ENCODE measurements around the gene ANKK1. TPM values are rescaled to one million over a fixed set of nuclear protein-coding genes. Genes with fewer than 3 reads are reported as not detected.

ANKK1 gene
- total and polyA plus RNA-seq, 2 of the 8 experiments (the other 6 are each of a cell fraction or from before 2014, with no cell fraction given) = 0.11 TPM; not detected in 1

DNA sequence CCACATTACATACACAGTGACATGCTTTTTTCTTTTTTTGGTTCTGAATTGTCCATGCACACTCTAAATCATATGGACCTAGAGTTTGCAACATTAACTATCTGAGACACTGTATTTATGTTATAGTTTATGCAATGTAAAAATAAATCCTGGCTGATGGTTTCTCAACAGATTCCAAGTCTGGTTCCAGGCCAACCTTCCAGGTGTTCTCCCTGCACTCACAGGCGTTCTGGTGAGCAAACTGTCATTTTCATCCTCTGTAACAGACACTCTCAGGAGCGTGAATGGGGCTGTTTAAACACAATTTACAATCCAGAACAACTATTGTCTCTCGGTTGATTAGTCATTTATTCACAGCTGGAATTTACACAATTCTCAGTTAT is 36.5 kb upstream of the ANKK1 start (continued):
- TF ChIP-seq, protein P1, sequence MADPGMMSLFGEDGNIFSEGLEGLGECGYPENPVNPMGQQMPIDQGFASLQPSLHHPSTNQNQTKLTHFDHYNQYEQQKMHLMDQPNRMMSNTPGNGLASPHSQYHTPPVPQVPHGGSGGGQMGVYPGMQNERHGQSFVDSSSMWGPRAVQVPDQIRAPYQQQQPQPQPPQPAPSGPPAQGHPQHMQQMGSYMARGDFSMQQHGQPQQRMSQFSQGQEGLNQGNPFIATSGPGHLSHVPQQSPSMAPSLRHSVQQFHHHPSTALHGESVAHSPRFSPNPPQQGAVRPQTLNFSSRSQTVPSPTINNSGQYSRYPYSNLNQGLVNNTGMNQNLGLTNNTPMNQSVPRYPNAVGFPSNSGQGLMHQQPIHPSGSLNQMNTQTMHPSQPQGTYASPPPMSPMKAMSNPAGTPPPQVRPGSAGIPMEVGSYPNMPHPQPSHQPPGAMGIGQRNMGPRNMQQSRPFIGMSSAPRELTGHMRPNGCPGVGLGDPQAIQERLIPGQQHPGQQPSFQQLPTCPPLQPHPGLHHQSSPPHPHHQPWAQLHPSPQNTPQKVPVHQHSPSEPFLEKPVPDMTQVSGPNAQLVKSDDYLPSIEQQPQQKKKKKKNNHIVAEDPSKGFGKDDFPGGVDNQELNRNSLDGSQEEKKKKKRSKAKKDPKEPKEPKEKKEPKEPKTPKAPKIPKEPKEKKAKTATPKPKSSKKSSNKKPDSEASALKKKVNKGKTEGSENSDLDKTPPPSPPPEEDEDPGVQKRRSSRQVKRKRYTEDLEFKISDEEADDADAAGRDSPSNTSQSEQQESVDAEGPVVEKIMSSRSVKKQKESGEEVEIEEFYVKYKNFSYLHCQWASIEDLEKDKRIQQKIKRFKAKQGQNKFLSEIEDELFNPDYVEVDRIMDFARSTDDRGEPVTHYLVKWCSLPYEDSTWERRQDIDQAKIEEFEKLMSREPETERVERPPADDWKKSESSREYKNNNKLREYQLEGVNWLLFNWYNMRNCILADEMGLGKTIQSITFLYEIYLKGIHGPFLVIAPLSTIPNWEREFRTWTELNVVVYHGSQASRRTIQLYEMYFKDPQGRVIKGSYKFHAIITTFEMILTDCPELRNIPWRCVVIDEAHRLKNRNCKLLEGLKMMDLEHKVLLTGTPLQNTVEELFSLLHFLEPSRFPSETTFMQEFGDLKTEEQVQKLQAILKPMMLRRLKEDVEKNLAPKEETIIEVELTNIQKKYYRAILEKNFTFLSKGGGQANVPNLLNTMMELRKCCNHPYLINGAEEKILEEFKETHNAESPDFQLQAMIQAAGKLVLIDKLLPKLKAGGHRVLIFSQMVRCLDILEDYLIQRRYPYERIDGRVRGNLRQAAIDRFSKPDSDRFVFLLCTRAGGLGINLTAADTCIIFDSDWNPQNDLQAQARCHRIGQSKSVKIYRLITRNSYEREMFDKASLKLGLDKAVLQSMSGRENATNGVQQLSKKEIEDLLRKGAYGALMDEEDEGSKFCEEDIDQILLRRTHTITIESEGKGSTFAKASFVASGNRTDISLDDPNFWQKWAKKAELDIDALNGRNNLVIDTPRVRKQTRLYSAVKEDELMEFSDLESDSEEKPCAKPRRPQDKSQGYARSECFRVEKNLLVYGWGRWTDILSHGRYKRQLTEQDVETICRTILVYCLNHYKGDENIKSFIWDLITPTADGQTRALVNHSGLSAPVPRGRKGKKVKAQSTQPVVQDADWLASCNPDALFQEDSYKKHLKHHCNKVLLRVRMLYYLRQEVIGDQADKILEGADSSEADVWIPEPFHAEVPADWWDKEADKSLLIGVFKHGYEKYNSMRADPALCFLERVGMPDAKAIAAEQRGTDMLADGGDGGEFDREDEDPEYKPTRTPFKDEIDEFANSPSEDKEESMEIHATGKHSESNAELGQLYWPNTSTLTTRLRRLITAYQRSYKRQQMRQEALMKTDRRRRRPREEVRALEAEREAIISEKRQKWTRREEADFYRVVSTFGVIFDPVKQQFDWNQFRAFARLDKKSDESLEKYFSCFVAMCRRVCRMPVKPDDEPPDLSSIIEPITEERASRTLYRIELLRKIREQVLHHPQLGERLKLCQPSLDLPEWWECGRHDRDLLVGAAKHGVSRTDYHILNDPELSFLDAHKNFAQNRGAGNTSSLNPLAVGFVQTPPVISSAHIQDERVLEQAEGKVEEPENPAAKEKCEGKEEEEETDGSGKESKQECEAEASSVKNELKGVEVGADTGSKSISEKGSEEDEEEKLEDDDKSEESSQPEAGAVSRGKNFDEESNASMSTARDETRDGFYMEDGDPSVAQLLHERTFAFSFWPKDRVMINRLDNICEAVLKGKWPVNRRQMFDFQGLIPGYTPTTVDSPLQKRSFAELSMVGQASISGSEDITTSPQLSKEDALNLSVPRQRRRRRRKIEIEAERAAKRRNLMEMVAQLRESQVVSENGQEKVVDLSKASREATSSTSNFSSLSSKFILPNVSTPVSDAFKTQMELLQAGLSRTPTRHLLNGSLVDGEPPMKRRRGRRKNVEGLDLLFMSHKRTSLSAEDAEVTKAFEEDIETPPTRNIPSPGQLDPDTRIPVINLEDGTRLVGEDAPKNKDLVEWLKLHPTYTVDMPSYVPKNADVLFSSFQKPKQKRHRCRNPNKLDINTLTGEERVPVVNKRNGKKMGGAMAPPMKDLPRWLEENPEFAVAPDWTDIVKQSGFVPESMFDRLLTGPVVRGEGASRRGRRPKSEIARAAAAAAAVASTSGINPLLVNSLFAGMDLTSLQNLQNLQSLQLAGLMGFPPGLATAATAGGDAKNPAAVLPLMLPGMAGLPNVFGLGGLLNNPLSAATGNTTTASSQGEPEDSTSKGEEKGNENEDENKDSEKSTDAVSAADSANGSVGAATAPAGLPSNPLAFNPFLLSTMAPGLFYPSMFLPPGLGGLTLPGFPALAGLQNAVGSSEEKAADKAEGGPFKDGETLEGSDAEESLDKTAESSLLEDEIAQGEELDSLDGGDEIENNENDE (IDR thresholded peaks at IDR 0.05; ENCODE audit: insufficient replicate concordance, low read length) = no peak
- TF ChIP-seq EP300 (IDR thresholded peaks at IDR 0.05; ENCODE audit: borderline replicate concordance in 1 of 2, low read depth in 2 of 2, low read length in 2 of 2) (no peak), CBX8 (IDR thresholded peaks at IDR 0.05; ENCODE audit: borderline replicate concordance, low read depth, low read length) (no peak), BRCA1 (IDR thresholded peaks at IDR 0.05; ENCODE audit: low read depth, low read length) (no peak), ZNF274 (IDR thresholded peaks at IDR 0.05; ENCODE audit: borderline replicate concordance, extremely low read depth, low read length) (no peak), NRF1 (IDR thresholded peaks at IDR 0.05; ENCODE audit: low read depth, low read length) (no peak), GABPA (IDR thresholded peaks at IDR 0.05; ENCODE audit: borderline replicate concordance, insufficient read depth, low read length) (no peak), BACH1 (IDR thresholded peaks at IDR 0.05; ENCODE audit: low read length) (no peak), HDAC6 (IDR thresholded peaks at IDR 0.05; ENCODE audit: low read depth, low read length) (no peak)
